WERI-Rb-1 (cell line): ENCODE results near the gene ATP2C1.
A peak's percentile ranks its signal among the peaks of the same experiment; 100 is the strongest.

ENCODE experiments used
- DNase-seq: peaks from one replicate; pipeline ENCODE4 v3.0.0-alpha.2; 2020
- H3K27ac ChIP-seq: fragments of 250-450 bp; sonication (Bioruptor Pico); 2 replicates; pipeline ENCODE4 v1.5.1; 2020; ENCODE audit warnings: mild to moderate bottlenecking, moderate library complexity
- H3K27me3 ChIP-seq: fragments of 250-450 bp; sonication (Bioruptor Pico); 2 replicates; pipeline ENCODE4 v1.5.1; 2021; ENCODE audit warnings: mild to moderate bottlenecking, low read depth, moderate library complexity; ENCODE audit not compliant: insufficient read depth, severe bottlenecking
- H3K36me3 ChIP-seq: fragments of 250-450 bp; sonication (Bioruptor Pico); 2 replicates; pipeline ENCODE4 v1.5.1; 2020; ENCODE audit warnings: mild to moderate bottlenecking, moderate library complexity
- H3K4me3 ChIP-seq: 2 replicates; pipeline ENCODE4 v1.5.1; 2011; ENCODE audit warnings: low read depth, mild to moderate bottlenecking, control low read depth, low read length
- H3K9me3 ChIP-seq: fragments of 250-450 bp; sonication (Bioruptor Pico); 2 replicates; pipeline ENCODE4 v1.5.1; 2021; ENCODE audit warnings: mild to moderate bottlenecking, moderate library complexity; ENCODE audit not compliant: severe bottlenecking
- TF ChIP-seq, protein P1 (sequence below): IDR thresholded peaks from 2 replicates; pipeline ENCODE4 v1.5.1; 2011; ENCODE audit warnings: low read depth, mild to moderate bottlenecking, control low read depth, inconsistent platforms, low read length

Gene ATP2C1

DNA sequence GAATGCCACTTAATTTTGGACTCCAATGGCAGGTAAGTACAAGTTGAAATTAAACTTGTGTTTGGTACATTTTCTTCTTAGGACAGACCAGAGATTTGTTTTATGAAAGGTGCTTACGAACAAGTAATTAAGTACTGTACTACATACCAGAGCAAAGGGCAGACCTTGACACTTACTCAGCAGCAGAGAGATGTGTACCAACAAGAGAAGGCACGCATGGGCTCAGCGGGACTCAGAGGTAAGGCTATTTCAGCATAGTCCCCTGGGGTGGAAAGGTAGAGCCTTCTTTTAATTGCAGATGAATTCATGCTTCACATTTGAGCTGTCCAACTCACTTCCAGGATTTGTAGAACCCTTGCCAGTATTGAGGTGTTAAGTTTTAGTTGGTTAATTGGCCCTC is 81.4 kb downstream of the ATP2C1 start:
- peaks cover 15% of the 10 kb centered on the region for H3K36me3 ChIP-seq

DNA sequence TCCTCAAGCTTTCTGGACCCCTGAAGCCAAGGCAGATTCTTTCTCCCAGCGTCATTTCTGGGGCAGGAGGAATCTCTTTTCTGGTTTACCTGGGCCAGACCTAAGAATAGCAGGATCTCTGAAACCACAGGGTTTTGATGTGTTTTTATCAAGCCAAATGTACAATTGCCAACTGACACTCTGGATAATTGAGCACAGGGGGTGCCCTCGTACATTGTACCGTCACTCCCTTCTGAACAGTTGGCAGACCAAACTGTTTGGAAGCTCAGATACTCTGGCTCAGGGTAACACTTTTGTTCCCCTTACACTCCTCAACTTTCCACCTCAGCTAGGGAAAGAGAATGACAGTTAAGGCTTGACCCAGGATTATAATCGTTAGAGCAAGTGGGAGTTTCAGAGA is 82.8 kb downstream of the ATP2C1 start:
- H3K27ac ChIP-seq, result peak overlapping the region; percentile 16; the same call in 1 of the 2 replicates
- peaks cover 15% of the 10 kb centered on the region for H3K36me3 ChIP-seq
- no peak for DNase-seq
- TF ChIP-seq, protein P1, sequence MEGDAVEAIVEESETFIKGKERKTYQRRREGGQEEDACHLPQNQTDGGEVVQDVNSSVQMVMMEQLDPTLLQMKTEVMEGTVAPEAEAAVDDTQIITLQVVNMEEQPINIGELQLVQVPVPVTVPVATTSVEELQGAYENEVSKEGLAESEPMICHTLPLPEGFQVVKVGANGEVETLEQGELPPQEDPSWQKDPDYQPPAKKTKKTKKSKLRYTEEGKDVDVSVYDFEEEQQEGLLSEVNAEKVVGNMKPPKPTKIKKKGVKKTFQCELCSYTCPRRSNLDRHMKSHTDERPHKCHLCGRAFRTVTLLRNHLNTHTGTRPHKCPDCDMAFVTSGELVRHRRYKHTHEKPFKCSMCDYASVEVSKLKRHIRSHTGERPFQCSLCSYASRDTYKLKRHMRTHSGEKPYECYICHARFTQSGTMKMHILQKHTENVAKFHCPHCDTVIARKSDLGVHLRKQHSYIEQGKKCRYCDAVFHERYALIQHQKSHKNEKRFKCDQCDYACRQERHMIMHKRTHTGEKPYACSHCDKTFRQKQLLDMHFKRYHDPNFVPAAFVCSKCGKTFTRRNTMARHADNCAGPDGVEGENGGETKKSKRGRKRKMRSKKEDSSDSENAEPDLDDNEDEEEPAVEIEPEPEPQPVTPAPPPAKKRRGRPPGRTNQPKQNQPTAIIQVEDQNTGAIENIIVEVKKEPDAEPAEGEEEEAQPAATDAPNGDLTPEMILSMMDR, result no peak
- no peaks in the 10 kb centered on the region for H3K27me3 ChIP-seq
- H3K9me3 ChIP-seq, result no peaks in the 10 kb centered on the region
- H3K4me3 ChIP-seq, result no peak overlapping the region

More for the DNA sequence above, 81.4 kb downstream of the ATP2C1 start:
- H3K4me3 ChIP-seq, result no peak overlapping the region
- H3K27ac ChIP-seq, result no peak overlapping the region
- DNase-seq, result no peak
- TF ChIP-seq, protein P1, result no peak
- no peaks in the 10 kb centered on the region for H3K9me3 ChIP-seq
- no peaks in the 10 kb centered on the region for H3K27me3 ChIP-seq

DNA sequence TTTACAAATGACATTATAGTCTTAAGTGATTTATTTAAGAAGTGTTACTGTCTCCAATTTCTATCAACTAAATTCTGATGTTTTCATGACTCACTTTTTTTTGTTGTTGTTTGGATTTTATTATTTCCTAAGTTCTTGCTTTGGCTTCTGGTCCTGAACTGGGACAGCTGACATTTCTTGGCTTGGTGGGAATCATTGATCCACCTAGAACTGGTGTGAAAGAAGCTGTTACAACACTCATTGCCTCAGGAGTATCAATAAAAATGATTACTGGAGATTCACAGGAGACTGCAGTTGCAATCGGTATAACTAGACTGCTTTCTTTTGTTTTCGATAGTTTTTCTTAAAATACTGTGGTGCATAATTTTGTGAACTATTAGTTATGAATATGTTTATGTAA is 85.2 kb downstream of the ATP2C1 start:
- TF ChIP-seq, protein P1, result no peak
- Histone ChIP-seq H3K27ac (no peak overlapping the region), H3K36me3 (peaks cover 13% of the 10 kb centered on the region), H3K4me3 (no peak overlapping the region), H3K9me3 (no peaks in the 10 kb centered on the region), H3K27me3 (no peaks in the 10 kb centered on the region)
- no peak for DNase-seq

DNA sequence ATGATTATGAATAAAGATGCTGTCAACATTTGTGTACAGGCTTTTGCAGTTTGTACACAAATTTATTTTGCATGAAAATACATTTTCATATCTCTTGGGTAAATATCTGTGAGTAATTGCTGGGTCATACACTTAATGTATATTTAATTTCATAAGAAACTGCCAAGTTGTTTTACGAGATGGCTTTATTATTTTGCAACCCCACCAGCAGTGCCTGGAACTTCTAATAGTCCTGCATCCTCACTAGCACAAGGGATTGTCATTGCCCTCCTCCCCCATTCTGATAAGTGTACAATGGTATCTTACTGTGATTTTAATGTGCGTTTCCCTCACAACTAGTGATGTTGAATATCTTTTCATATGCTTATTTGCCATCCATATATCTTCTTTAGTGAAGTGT is 87.6 kb downstream of the ATP2C1 start:
- DNase-seq, result no peak
- Histone ChIP-seq H3K27ac (no peak overlapping the region), H3K4me3 (no peak overlapping the region), H3K9me3 (no peaks in the 10 kb centered on the region), H3K36me3 (peaks cover 5% of the 10 kb centered on the region), H3K27me3 (no peaks in the 10 kb centered on the region)
- TF ChIP-seq, protein P1, result no peak

DNA sequence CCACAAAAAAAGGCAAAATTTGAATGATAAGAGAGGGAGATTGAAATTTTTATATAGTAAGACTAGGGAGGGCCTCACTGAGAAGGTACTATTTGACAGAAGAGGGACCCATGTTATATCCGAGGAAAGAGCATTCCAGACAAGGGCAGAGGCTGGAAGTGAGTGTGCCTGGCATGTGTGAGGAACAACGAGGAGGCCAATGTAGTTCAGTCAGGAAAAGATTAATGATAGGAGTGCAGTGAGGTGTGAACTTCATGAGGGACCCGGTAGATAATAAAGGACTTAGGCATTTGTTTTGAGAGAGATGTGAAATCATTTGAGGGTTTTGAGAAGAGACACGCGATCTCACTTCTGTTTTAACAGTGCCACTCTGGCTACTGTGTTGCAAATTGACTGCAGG is 96.4 kb downstream of the ATP2C1 start:
- Histone ChIP-seq H3K36me3 (peaks cover 9% of the 10 kb centered on the region), H3K4me3 (no peak overlapping the region), H3K9me3 (no peaks in the 10 kb centered on the region), H3K27ac (no peak overlapping the region), H3K27me3 (no peaks in the 10 kb centered on the region)
- DNase-seq, result no peak
- TF ChIP-seq, protein P1, result no peak

DNA sequence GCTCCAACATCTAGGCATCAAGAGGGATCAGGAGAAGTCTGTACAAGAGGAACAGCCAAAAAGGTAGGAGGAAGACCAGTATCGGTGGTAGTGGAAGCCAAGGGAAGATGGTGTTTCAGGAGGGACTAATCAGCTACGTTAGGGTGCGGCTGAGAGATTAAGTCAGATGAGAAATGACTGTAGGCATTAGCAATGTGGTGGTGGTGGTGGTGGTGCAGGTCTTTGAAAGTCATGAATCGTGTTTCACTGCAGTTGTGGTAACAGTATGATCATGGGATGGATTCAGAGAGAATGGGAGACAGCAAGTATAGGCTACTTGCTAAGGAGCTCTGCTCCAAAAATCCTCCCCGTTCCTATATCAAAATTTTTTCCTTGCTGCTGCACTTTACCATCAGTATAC is 97.2 kb downstream of the ATP2C1 start:
- no peak for DNase-seq
- Histone ChIP-seq H3K27me3 (no peaks in the 10 kb centered on the region), H3K27ac (no peak overlapping the region), H3K36me3 (peaks cover 9% of the 10 kb centered on the region), H3K4me3 (no peak overlapping the region), H3K9me3 (no peaks in the 10 kb centered on the region)
- TF ChIP-seq, protein P1, result no peak
